B cell (primary cell): ENCODE data around the gene ARHGDIG.

ENCODE experiments used
- EZH2 ChIP-seq: IDR thresholded peaks from 2 replicates; pipeline ENCODE4 v1.6.1; 2012; ENCODE audit warnings: borderline replicate concordance, low read depth, mild to moderate bottlenecking, moderate library complexity, low read length; ENCODE audit not compliant: insufficient read depth, poor library complexity, severe bottlenecking
- TF ChIP-seq, protein P1 (sequence below): fragments of 200-600 bp; IDR thresholded peaks from one replicate; pipeline ENCODE4 v1.8.0; 2022; ENCODE audit warnings: antibody characterized with exemption, mild to moderate bottlenecking

GRCh38 chr16:276426-277077 is 3.8 kb upstream of the ARHGDIG start:
- no peak for TF ChIP-seq EZH2
- TF ChIP-seq, protein P1, sequence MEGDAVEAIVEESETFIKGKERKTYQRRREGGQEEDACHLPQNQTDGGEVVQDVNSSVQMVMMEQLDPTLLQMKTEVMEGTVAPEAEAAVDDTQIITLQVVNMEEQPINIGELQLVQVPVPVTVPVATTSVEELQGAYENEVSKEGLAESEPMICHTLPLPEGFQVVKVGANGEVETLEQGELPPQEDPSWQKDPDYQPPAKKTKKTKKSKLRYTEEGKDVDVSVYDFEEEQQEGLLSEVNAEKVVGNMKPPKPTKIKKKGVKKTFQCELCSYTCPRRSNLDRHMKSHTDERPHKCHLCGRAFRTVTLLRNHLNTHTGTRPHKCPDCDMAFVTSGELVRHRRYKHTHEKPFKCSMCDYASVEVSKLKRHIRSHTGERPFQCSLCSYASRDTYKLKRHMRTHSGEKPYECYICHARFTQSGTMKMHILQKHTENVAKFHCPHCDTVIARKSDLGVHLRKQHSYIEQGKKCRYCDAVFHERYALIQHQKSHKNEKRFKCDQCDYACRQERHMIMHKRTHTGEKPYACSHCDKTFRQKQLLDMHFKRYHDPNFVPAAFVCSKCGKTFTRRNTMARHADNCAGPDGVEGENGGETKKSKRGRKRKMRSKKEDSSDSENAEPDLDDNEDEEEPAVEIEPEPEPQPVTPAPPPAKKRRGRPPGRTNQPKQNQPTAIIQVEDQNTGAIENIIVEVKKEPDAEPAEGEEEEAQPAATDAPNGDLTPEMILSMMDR: no peak
